ENCODE measurements around the gene RAE1. TPM values are rescaled to one million over a fixed set of nuclear protein-coding genes. Genes with fewer than 3 reads are reported as not detected.

The RAE1 gene
- total and polyA plus RNA-seq, 2 of the 4 experiments (the other 2 are of a cell fraction), result 32.8 to 80.5 TPM

GRCh38 chr20:57323034-57323433 lies 28.0 kb upstream of the RAE1 start:
- Histone ChIP-seq H3K4me1 (ENCODE audit: control insufficient read depth, insufficient read depth, low read length) (no peaks in the 10 kb centered on the region), H2AFZ (replicated peaks; ENCODE audit: low read length, poor library complexity) (no peak overlapping the region), H4K20me1 (ENCODE audit: insufficient read depth, low read length) (no peaks in the 10 kb centered on the region), H3K18ac (ENCODE audit: low read depth, low read length) (no peak overlapping the region), H3K4me3 (ENCODE audit: insufficient read depth, low read depth, low read length) (no peak overlapping the region), H3K79me1 (ENCODE audit: low read depth in 1 of 2, low read length in 2 of 2) (no peaks in the 10 kb centered on the region), H3K56ac (ENCODE audit: extremely low read depth, insufficient read depth, low read length) (no peak overlapping the region), H3K27me3 (ENCODE audit: control insufficient read depth, insufficient read depth, low read length) (peaks cover 4% of the 10 kb centered on the region; the same call in 1 of the 2 replicates), H3K9me3 (ENCODE audit: control insufficient read depth, insufficient read depth, low read length) (no peaks in the 10 kb centered on the region), H3K23ac (ENCODE audit: low read depth, low read length) (no peak overlapping the region), H2AK5ac (ENCODE audit: low read depth, low read length) (no peak overlapping the region), H3K36me3 (ENCODE audit: control insufficient read depth, insufficient read depth, low read length) (no peaks in the 10 kb centered on the region), H3K4ac (ENCODE audit: low read depth, low read length) (no peak overlapping the region), H2AK9ac (replicated peaks; ENCODE audit: low read depth, low read length, poor library complexity) (no peak overlapping the region), H2BK15ac (ENCODE audit: low read depth, low read length) (no peak overlapping the region), H3K4me2 (ENCODE audit: low read depth, low read length) (no peak overlapping the region), H2BK5ac (ENCODE audit: low read depth, low read length, poor library complexity, severe bottlenecking) (no peak overlapping the region), H4K91ac (ENCODE audit: insufficient read depth, low read depth, low read length) (no peak overlapping the region), H2BK20ac (ENCODE audit: low read depth, low read length) (no peak overlapping the region), H3K9me1 (ENCODE audit: insufficient read depth, low read length) (no peaks in the 10 kb centered on the region), H4K5ac (ENCODE audit: low read depth, low read length) (no peak overlapping the region), H3K9ac (ENCODE audit: low read depth, low read length) (no peak overlapping the region), H2BK120ac (ENCODE audit: low read depth, low read length) (no peak overlapping the region), H3K27ac (ENCODE audit: insufficient read depth, low read length) (no peak overlapping the region), H4K8ac (ENCODE audit: low read depth in 2 of 2, low read length in 2 of 2) (no peak overlapping the region), H3K14ac (replicated peaks; ENCODE audit: low read depth, low read length) (no peak overlapping the region)
- in situ Hi-C loops (cut with MboI; ENCODE audit: low sequenced_read_pairs) (no loop called here), dilution Hi-C loops (cut with HindIII; ENCODE audit: low sequenced_read_pairs, unreplicated experiment) (no loop called here), intact Hi-C loops (cut with micrococcal nuclease) (no loop called here)
- POLR2A ChIA-PET (ENCODE audit: unreplicated experiment), result no interaction called here
- TF ChIP-seq USF2 (IDR thresholded peaks at IDR 0.05; ENCODE audit: low read depth, low read length) (no peak), NFE2L2 (IDR thresholded peaks at IDR 0.05; ENCODE audit: low read depth, low read length) (no peak), FOS (IDR thresholded peaks at IDR 0.05; ENCODE audit: low read depth, low read length) (no peak), BHLHE40 (IDR thresholded peaks at IDR 0.05; ENCODE audit: low read depth, low read length) (no peak), RFX5 (IDR thresholded peaks at IDR 0.05; ENCODE audit: low read depth, low read length) (no peak)
- no peak for DNase-seq
- BruUV-seq (replicated peaks), result no TSS peak
- CTCF ChIA-PET, result no interaction called here
- no CpG with 5 or more reads among the region's 6 CpGs for WGBS, 2 experiments (ENCODE audit: extremely low coverage in 2 of 2, insufficient read length in 1 of 2)
- no peak for ATAC-seq (ENCODE audit: low read depth)

All from IMR-90 (cell line).